WERI-Rb-1 (cell line): ENCODE results near the gene DAP.

Experiments
- DNase-seq: peaks from one replicate; pipeline ENCODE4 v3.0.0-alpha.2; 2020
- H3K27ac ChIP-seq: fragments of 250-450 bp; sonication (Bioruptor Pico); 2 replicates; pipeline ENCODE4 v1.5.1; 2020; ENCODE audit warnings: mild to moderate bottlenecking, moderate library complexity
- H3K27me3 ChIP-seq: fragments of 250-450 bp; sonication (Bioruptor Pico); 2 replicates; pipeline ENCODE4 v1.5.1; 2021; ENCODE audit warnings: mild to moderate bottlenecking, low read depth, moderate library complexity; ENCODE audit not compliant: insufficient read depth, severe bottlenecking
- H3K36me3 ChIP-seq: fragments of 250-450 bp; sonication (Bioruptor Pico); 2 replicates; pipeline ENCODE4 v1.5.1; 2020; ENCODE audit warnings: mild to moderate bottlenecking, moderate library complexity
- H3K4me3 ChIP-seq: 2 replicates; pipeline ENCODE4 v1.5.1; 2011; ENCODE audit warnings: low read depth, mild to moderate bottlenecking, control low read depth, low read length
- H3K9me3 ChIP-seq: fragments of 250-450 bp; sonication (Bioruptor Pico); 2 replicates; pipeline ENCODE4 v1.5.1; 2021; ENCODE audit warnings: mild to moderate bottlenecking, moderate library complexity; ENCODE audit not compliant: severe bottlenecking
- TF ChIP-seq, protein P1 (sequence below): IDR thresholded peaks from 2 replicates; pipeline ENCODE4 v1.5.1; 2011; ENCODE audit warnings: low read depth, mild to moderate bottlenecking, control low read depth, inconsistent platforms, low read length

DAP gene

GRCh38 chr5:10655972-10656830, 104.8 kb downstream of the DAP start:
- Histone ChIP-seq H3K9me3 (no peaks in the 10 kb centered on the region), H3K4me3 (no peak overlapping the region), H3K36me3 (peaks cover 56% of the 10 kb centered on the region), H3K27ac (no peak overlapping the region), H3K27me3 (no peaks in the 10 kb centered on the region)
- DNase-seq = no peak
- TF ChIP-seq, protein P1, sequence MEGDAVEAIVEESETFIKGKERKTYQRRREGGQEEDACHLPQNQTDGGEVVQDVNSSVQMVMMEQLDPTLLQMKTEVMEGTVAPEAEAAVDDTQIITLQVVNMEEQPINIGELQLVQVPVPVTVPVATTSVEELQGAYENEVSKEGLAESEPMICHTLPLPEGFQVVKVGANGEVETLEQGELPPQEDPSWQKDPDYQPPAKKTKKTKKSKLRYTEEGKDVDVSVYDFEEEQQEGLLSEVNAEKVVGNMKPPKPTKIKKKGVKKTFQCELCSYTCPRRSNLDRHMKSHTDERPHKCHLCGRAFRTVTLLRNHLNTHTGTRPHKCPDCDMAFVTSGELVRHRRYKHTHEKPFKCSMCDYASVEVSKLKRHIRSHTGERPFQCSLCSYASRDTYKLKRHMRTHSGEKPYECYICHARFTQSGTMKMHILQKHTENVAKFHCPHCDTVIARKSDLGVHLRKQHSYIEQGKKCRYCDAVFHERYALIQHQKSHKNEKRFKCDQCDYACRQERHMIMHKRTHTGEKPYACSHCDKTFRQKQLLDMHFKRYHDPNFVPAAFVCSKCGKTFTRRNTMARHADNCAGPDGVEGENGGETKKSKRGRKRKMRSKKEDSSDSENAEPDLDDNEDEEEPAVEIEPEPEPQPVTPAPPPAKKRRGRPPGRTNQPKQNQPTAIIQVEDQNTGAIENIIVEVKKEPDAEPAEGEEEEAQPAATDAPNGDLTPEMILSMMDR = no peak

DNA sequence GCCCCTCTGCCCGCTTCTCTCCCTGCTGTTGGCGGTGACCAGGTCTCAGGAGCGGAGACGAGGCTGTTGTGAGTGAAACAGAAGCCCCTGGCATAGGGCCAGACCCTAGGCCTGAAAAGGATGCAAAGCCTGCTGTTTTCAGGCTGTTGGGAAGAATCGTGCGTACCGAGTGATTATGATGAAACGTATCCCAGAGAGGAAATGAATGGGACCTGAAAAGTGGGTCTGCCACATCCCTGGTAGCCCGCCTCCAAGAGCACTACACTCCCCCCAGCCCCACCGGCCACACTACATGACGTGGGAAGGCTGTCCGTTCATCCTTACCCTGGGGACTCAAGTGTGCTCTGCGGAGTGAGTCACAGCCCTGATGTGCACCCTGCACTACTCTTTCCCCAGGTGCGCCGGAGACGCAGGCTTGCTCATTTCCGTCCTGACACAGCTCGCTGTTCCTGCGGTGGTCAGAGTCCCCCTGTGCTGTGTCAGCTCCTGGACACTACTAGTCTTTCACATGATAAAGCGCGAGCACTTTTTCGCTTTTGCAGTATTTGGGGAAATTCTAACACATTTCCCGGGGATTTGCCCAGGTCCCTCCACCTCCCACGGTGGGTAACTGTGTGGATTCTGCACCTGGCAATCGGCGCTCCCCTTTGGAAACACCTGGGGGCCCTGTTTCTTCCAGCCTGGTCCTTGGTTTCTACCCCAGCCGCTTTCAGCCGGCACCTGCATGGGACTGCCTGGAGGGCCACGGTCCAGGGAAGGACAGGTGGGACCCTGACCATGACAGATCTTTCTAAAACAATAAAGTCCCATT, 105.7 kb downstream of the DAP start:
- Histone ChIP-seq H3K4me3 (no peak overlapping the region), H3K9me3 (no peaks in the 10 kb centered on the region), H3K27ac (no peak overlapping the region), H3K36me3 (peaks cover 65% of the 10 kb centered on the region), H3K27me3 (no peaks in the 10 kb centered on the region)
- DNase-seq = no peak
- TF ChIP-seq, protein P1 = no peak

- Histone ChIP-seq H3K27me3 (no peaks in the 10 kb centered on the region), H3K4me3 (no peak overlapping the region), H3K36me3 (peaks cover 73% of the 10 kb centered on the region), H3K9me3 (no peaks in the 10 kb centered on the region), H3K27ac (no peak overlapping the region)
- no peak for DNase-seq
- TF ChIP-seq, protein P1 = no peak
Measured at GRCh38 chr5:10654566-10654965, 106.5 kb downstream of the DAP start.

- peaks cover 78% of the 10 kb centered on the region for H3K36me3 ChIP-seq
- no peak overlapping the region for H3K4me3 ChIP-seq
- TF ChIP-seq, protein P1 = no peak
Measured at GRCh38 chr5:10653751-10654400, 107.2 kb downstream of the DAP start.

GRCh38 chr5:10653043-10653442, 108.0 kb downstream of the DAP start:
- no peak overlapping the region for H3K27ac ChIP-seq
- TF ChIP-seq, protein P1 = no peak
- peaks cover 79% of the 10 kb centered on the region for H3K36me3 ChIP-seq

More at GRCh38 chr5:10653751-10654400, 107.2 kb downstream of the DAP start:
- H3K9me3 ChIP-seq = no peaks in the 10 kb centered on the region
- DNase-seq = no peak
- H3K27ac ChIP-seq = no peak overlapping the region
- H3K27me3 ChIP-seq = no peaks in the 10 kb centered on the region

More at GRCh38 chr5:10653043-10653442, 108.0 kb downstream of the DAP start:
- Histone ChIP-seq H3K4me3 (no peak overlapping the region), H3K9me3 (no peaks in the 10 kb centered on the region), H3K27me3 (no peaks in the 10 kb centered on the region)
- no peak for DNase-seq
